GM18508 (cell line): ENCODE results near the gene SPATA3.
"Not testable (repeated sequence)": the region's sequence is repeated elsewhere in the genome, so short reads cannot be mapped to it uniquely, and the experiment has no call there.

Source experiments
- ATAC-seq: cut with Tn5 transposase; IDR thresholded peaks from one replicate; pipeline ENCODE4 v1.9.1; 2021; ENCODE audit warnings: moderate number of reproducible peaks; ENCODE audit not compliant: insufficient read depth, unreplicated experiment

SPATA3 gene

DNA sequence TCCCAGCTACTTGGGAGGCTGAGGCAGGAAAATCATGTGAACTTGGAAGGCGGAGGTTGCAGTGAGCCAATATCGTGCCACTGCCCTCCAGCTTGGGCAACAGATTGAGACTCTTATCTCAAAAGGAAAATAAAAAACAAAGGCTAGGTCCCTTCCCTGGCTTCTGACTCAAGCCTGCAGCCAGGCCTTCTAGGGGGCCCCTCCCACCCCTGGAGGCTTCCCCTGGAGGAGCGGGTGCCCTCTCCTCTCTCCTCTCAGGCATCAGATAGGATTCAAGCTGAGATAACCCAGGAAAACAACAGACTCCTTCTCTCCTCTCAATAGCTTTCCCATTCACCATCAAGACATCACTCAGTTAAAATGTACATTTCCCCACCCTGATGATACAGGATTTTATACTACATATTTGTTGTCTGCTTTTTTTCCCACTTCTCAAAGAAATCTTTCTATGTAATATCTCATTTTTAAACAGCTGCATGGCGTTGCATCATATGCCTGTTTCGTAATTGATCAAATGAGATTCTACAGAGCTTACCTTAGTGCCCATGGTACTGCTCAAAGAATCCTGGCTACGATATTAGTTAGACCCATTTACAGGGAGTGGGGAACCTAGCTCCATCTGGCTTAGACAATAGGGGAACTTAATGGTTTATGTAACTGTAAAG, 20.8 kb downstream of the SPATA3 start:
- ATAC-seq = no peak

GRCh38 chr2:231017231-231017598, 21.3 kb downstream of the SPATA3 start:
- no peak for ATAC-seq

- no peak for ATAC-seq
Measured at GRCh38 chr2:231018184-231018583, 22.3 kb downstream of the SPATA3 start.

DNA sequence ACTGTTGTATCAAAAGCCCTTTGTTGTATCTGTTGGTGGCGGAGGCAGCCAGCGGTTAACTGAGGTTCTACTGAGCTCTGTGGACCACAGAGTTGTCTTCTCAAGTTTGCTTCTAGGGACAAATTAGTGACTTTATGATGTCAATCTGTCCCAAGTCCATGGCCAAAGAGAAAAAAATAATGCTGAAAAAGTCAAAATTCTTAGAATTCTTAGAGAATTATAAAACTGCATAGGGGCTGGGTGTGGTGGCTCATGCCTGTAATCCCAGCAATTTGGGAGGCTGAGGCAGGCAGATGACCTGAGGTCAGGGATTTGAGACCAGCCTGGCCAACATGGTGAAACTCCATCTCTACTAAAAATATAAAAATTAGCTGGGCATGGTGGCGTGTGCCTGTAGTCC, 29.1 kb downstream of the SPATA3 start:
- ATAC-seq = not testable (repeated sequence)

- ATAC-seq = no peak
Measured at GRCh38 chr2:231028889-231029288, 33.0 kb downstream of the SPATA3 start.

GRCh38 chr2:231029563-231029962, 33.6 kb downstream of the SPATA3 start:
- ATAC-seq = no peak

DNA sequence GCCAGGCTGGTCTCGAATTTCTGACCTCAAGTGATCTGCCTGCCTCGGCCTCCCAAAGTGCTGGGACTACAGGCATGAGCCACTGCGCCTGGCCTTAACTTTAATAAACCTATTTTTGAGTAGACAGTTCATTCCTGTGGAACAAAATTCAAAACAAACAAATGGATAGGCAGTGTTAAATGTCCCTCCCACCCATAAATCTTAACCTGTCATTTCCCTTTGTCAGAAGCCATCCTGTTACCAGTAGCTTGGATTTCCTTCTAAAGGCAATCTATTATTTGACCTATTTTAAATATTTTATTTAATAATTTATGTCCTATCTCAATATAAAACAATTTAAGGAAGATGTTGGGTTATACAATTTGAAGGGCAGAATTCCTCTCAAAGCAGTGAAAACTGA, 34.8 kb downstream of the SPATA3 start:
- no peak for ATAC-seq

GRCh38 chr2:231032575-231033140, 36.7 kb downstream of the SPATA3 start:
- ATAC-seq = no peak

DNA sequence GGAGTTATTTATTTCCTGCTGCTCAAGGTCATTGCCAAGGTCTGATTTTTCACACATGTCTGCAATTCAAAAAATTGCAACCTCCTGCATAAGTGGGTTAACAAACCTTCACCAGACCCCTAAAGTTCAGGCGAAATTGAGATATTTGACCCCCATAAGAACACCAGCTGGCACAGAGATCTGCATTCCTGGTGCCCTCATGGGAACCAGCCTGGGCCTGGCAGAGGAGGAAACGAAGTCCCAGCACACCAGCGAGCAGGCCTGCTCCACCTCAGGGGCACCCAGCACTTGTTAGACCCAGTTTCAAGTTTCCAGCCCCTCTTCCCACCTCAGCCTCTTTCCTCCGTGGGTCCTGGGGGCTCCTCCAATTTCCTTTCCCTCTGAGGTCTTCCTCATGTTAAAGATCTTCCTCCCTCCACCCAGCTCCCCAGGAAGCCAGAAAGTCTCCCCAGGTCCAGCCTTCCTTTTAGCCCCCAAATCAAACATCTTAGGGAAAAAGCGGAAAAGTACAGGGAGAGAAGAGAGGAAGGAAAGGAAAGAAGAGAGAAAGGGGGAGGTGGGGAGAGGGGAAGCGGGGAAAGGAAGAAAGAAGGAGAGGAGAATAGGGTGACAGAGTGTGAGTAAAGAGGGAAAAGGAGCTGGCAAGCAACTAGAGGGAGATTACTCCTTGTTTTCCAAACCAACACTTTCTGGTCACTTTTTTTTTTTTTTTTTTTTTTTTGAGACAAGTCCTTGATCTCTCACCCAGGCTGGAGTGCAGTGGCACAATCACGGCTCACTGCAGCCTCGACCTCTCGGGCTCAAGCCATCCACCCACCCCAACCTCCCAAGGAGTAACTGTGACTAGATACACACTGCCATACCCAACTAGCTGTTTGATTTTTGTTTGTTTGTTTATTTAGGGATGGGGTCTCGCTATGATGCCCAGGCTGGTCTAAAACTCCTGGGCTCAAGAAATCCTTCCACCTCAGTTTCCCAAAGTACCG, 37.5 kb downstream of the SPATA3 start:
- ATAC-seq = no peak

DNA sequence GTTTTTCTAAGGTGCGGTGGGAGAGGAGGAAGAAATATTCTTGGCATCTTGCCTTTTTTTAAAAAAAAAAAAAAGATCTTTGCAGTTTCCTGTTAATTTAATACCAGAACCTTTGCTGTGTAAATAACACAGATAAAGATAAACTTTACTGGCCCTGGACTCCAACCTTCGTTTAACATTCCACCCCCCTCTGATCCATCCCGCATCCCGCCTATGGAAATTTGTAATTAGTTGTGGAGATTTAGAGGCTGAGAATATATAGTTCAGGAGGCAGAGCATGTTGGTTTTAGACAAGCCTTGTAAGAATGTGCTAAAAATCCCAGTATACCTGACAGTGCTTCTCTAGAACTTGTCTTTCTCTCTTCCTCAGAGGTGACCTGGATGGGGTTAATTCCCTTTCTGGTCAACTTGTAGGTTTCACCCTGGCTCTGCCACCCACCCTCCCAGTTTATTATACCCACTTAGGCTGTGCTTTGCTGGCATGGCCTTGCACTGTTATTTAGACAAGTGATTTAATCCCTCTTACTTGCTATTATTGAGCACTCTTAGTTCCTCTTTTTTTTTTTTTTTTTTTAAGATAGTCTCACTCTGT, 38.5 kb downstream of the SPATA3 start:
- ATAC-seq = no peak

DNA sequence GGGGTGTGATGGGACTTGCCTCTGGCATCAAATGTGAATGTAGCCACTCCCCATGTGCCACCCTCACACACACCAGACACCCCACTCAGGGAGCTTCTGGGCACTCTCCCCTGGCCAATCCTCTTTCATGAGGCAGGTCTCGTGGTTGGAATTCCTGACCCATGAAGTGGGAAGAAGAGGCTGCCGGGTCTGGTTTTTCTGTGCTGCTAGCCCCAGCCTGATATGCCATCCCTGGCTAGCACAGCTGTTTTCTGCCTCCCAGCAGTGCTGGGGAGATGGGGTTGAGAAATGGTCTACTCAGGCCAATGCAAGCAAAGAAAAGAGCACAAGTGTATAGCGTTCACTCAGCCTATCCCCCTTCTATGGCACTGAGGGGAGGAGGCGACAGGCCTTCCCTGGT, 40.2 kb downstream of the SPATA3 start:
- ATAC-seq = no peak

DNA sequence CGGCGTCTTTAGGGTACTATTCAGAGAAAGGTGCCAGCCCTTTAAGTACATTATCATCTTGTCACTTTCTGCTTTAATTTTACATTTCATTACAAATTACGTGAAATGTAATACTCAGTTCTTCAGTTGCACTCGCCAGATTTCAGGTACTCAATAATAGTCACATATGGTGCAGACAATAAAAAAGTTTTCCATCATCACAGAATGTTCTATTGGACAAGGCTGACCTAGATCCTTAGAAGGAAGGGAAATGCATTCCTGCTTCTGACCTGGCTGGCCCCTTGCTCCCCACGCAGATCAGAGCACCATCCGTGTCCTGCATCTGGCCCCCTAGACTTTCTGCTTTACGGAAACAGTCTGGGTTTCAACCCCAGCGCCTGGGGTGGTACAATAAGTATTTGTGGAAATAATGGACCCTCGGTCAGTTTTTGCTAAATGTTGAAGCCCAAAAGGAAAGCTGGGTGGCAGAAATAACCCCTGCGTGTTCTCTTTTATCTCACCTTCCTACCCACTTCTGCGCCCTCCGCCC, 40.7 kb downstream of the SPATA3 start:
- no peak for ATAC-seq

DNA sequence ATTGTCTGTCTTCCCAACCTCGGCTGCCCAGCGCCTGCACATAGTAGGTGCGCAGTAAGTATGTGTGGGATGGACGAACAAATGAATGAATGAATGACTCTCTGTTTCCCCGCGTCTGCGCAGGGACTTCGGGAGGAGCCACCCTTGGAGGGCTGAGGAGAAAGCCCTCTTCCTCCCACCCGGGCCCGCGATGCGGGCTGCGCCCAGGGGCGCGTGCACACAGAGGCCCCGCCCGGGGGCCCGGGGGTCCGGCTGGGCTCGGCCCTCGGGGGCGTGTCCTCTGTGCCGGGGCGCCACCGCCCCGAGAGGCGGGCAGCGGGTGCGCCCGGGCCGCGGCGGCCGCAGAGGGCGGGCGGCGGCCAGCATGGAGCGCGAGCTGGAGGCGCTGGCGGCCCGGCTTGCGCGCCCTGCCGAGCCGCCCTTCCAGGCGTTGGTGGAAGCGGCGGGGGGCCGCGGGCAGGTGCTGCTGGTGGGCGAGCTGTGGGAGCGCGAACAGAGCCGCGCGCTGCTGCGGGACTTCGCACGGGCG, 41.3 kb downstream of the SPATA3 start, which contains the start of gene C2orf72:
TSS of gene C2orf72 (plus strand) at position 322 of the 529 bp plus-strand sequence. CDS start at position 365, 43 bp downstream.
- no peak for ATAC-seq

DNA sequence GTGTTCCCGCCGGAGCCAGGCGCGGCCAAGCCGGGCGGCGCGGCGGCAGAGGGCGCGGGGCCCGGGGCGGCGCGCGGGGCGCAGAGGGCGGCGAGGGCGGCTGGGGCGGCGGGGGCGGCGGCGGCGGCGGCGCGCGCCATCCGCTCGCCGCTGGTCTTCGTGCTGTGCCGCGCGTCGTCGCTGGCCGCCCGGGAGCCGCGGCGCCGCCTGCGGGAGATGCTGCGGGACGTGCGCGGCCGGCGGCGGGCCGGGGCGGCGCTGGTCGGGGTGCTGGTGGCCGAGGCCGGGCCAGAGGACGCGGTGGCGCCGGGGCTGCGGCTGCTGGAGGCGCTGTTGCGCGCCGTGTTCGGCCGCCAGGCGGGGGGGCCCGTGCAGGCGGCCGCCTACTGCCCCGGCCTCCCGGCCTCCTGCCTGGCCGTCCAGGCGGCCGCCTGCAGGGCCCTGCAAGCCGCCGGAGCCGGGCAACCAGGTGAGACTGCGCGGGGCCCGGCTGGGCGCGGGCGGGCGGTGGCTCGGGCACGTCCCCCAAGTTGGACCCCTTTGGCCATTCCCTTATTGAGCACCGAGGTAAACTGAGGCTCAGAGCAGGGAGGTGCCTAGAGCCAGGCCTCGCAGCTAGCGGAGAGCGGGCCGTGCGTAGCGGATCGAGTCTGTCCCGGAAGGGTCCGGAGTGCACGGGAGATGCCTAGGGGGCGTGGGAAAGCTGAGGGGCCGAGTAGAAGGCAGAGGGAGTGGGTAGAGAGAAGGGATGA, 42.0 kb downstream of the SPATA3 start:
- no peak for ATAC-seq

DNA sequence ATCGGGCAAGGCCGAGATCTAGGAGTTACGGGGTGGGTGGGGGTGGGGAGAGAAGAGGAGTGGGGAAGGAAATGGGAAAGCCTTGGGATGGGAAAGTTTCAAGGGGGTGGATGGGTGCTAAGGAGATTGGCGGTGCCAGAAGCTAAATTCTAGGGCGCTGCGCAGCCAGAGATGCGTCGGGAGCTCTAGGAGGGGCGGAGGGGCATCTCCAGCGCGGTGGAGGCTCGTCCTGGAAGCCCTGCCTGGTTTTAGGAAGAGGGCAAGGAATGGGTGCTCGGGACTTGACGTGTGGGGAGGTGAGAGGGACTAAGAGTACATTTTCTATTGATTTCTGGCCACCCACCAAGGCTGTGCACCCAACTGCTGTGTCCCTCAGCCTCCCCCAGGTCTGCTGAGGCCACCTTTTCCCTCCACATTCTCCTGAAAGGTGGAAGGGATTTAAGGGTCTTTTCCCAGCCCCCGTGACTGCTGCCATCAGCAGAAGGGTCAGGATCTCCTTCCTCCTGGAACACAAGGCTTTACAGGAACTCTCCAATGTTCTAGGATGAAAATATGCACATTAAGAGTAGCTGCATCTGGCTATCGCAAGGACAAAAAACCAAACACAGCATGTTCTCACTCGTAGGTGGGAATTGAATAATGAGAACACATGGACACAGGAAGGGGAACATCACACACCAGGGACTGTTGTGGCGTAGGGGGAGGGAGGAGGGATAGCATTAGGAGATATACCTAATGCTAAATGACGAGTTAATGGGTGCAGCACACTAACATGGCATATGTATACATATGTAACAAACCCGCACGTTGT, 42.8 kb downstream of the SPATA3 start:
- no peak for ATAC-seq

GRCh38 chr2:231039294-231039664, 43.4 kb downstream of the SPATA3 start:
- ATAC-seq = no peak

DNA sequence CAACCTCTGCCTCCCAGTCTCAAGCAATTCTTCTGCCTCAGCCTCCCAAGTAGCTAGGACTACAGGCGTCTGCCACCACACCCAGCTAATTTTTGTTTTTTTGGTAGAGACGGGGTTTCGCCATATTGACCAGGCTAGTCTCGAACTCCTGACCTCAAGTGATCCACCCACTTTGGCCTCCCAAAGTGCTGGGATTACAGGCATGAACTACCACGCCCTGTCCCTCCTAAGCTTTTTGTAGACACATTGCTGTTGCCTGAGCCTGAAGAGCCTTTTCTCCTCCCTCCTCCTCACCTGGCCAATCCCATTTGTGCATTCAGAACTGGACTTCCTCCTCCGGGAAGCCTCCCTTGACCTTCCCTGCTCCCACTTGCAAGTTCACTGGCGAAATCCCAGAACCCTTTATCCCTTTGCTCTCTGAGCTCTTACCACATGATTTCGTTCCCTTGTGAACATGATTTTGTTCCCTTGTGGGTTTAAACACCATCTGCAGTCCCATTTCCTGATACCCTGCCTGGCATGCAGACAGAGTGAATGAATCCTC, 44.0 kb downstream of the SPATA3 start:
- no peak for ATAC-seq

- ATAC-seq = no peak
Measured at GRCh38 chr2:231041061-231041689, 45.3 kb downstream of the SPATA3 start.
